Urinary bladder (tissue), 4 donors: ENCODE results near the gene PCSK9. TPM values are rescaled to one million over a fixed set of nuclear protein-coding genes. Genes with fewer than 3 reads are reported as not detected.

ENCODE experiments used
- DNase-seq: peaks from one replicate; pipeline ENCODE4 v3.0.0-alpha.2; 2015; ENCODE audit errors: extremely low spot score
- H3K27ac ChIP-seq: one replicate; pipeline ENCODE4 v1.5.1; 2013; ENCODE audit warnings: low read depth, mild to moderate bottlenecking, moderate library complexity
- H3K36me3 ChIP-seq: one replicate; pipeline ENCODE4 v1.6.1; 2013; ENCODE audit warnings: mild to moderate bottlenecking, moderate library complexity; ENCODE audit not compliant: insufficient read depth
- H3K4me1 ChIP-seq: one replicate; pipeline ENCODE4 v1.6.1; 2013; ENCODE audit warnings: mild to moderate bottlenecking, moderate library complexity; ENCODE audit not compliant: insufficient read depth
- H3K4me3 ChIP-seq: one replicate; pipeline ENCODE4 v1.5.1; 2013; ENCODE audit warnings: low read depth, low read length
- WGBS: extraction: QIAGEN DNeasy Blood & Tissue Kit; methylation state at CpG from one replicate; pipeline ENCODE4 v1.1.7; 2013; 5-methylcytosine and 5-hydroxymethylcytosine counted together
- polyA plus RNA-seq: library from polyadenylated mRNA; stranded (reverse); fragments of 200-250 nt; gene quantifications from one replicate; pipeline ENCODE4 v1.2.3, GENCODE V29; 2013
- total RNA-seq: library from RNA; depleted of rRNA; stranded (reverse); fragments of >200 nt; gene quantifications from one replicate; pipeline ENCODE4 v1.2.3, GENCODE V29; 2014
- donor health status: healthy with polysubstance abuse.
- donor health status: healthy.

The PCSK9 gene
- total and polyA plus RNA-seq, 2 donors: 0.09 to 2.9 TPM

- 63% methylated on average over 7 of the region's 7 CpGs for WGBS
- Histone ChIP-seq H3K4me1 (no peaks in the 10 kb centered on the region), H3K4me3 (no peak overlapping the region), H3K27ac (no peak overlapping the region), H3K36me3 (no peaks in the 10 kb centered on the region)
- no peak for DNase-seq
These were observed 14.1 kb downstream of the PCSK9 start for GRCh38 chr1:55053265-55053954.

- DNase-seq: no peak
- WGBS: 93% methylated on average over 5 of the region's 5 CpGs
- H3K36me3 ChIP-seq: no peaks in the 10 kb centered on the region
- no peaks in the 10 kb centered on the region for H3K4me1 ChIP-seq
- no peak overlapping the region for H3K27ac ChIP-seq
- H3K4me3 ChIP-seq: no peak overlapping the region
These were observed 15.0 kb downstream of the PCSK9 start for GRCh38 chr1:55054396-55054795.

- DNase-seq: no peak
- Histone ChIP-seq H3K36me3 (no peaks in the 10 kb centered on the region), H3K4me3 (no peak overlapping the region), H3K4me1 (no peaks in the 10 kb centered on the region), H3K27ac (no peak overlapping the region)
- WGBS: 76% methylated on average over 12 of the region's 12 CpGs
These were observed 15.9 kb downstream of the PCSK9 start for GRCh38 chr1:55055084-55055882.

GRCh38 chr1:55055951-55056631 lies 16.7 kb downstream of the PCSK9 start:
- Histone ChIP-seq H3K4me1 (no peaks in the 10 kb centered on the region), H3K27ac (no peak overlapping the region), H3K36me3 (no peaks in the 10 kb centered on the region), H3K4me3 (no peak overlapping the region)
- WGBS: 92% methylated on average over 42 of the region's 42 CpGs
- DNase-seq: no peak

GRCh38 chr1:55056632-55056992 lies 17.3 kb downstream of the PCSK9 start:
- no peak for DNase-seq
- H3K27ac ChIP-seq: no peak overlapping the region
- WGBS: 97% methylated on average over 20 of the region's 20 CpGs
- H3K4me1 ChIP-seq: no peaks in the 10 kb centered on the region
- no peak overlapping the region for H3K4me3 ChIP-seq
- H3K36me3 ChIP-seq: no peaks in the 10 kb centered on the region

DNA sequence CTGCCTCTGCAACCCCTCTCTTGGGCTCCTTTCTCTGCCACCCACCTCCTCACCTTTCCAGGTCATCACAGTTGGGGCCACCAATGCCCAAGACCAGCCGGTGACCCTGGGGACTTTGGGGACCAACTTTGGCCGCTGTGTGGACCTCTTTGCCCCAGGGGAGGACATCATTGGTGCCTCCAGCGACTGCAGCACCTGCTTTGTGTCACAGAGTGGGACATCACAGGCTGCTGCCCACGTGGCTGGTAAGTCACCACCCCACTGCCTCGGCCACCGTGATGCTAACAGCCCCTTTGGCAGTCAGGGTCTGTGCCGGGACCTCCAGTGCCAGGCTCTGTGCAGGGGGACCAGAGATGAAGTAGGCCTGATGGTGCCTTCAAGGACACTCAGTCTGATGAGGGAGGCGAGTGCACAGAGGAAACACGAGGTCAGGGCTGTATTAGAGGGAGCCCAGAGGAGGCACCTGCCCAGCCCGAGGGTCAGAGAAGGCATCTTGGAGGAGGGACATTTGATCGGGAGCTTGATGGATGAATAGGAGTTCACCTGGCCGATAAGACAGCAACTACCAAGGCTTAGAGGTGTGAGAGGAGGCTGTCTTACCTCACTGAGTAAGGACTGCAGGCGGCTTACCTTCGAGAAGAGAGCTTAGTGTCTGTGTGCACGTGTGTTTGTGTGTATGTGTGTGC lies 18.1 kb downstream of the PCSK9 start:
- H3K27ac ChIP-seq: no peak overlapping the region
- no peaks in the 10 kb centered on the region for H3K36me3 ChIP-seq
- no peak overlapping the region for H3K4me3 ChIP-seq
- no peak for DNase-seq
- no peaks in the 10 kb centered on the region for H3K4me1 ChIP-seq
- 94% methylated on average over 15 of the region's 15 CpGs for WGBS

DNA sequence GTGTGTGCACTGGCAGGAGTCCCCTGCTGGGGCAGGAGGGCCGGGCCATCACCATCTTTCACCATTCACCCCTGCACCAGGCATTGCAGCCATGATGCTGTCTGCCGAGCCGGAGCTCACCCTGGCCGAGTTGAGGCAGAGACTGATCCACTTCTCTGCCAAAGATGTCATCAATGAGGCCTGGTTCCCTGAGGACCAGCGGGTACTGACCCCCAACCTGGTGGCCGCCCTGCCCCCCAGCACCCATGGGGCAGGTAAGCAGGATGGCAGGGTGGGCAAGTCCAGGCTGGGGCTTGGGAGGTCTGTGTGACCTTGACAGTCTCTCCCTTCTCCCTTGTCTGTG lies 18.6 kb downstream of the PCSK9 start:
- no peak overlapping the region for H3K27ac ChIP-seq
- WGBS: 95% methylated on average over 6 of the region's 6 CpGs
- no peak for DNase-seq

GRCh38 chr1:55059302-55060132 lies 20.2 kb downstream of the PCSK9 start:
- 90% methylated on average over 14 of the region's 14 CpGs for WGBS
- no peaks in the 10 kb centered on the region for H3K36me3 ChIP-seq
- no peak for DNase-seq

More for the DNA sequence above, 18.6 kb downstream of the PCSK9 start:
- H3K36me3 ChIP-seq: no peaks in the 10 kb centered on the region
- no peak overlapping the region for H3K4me3 ChIP-seq
- H3K4me1 ChIP-seq: no peaks in the 10 kb centered on the region

DNA sequence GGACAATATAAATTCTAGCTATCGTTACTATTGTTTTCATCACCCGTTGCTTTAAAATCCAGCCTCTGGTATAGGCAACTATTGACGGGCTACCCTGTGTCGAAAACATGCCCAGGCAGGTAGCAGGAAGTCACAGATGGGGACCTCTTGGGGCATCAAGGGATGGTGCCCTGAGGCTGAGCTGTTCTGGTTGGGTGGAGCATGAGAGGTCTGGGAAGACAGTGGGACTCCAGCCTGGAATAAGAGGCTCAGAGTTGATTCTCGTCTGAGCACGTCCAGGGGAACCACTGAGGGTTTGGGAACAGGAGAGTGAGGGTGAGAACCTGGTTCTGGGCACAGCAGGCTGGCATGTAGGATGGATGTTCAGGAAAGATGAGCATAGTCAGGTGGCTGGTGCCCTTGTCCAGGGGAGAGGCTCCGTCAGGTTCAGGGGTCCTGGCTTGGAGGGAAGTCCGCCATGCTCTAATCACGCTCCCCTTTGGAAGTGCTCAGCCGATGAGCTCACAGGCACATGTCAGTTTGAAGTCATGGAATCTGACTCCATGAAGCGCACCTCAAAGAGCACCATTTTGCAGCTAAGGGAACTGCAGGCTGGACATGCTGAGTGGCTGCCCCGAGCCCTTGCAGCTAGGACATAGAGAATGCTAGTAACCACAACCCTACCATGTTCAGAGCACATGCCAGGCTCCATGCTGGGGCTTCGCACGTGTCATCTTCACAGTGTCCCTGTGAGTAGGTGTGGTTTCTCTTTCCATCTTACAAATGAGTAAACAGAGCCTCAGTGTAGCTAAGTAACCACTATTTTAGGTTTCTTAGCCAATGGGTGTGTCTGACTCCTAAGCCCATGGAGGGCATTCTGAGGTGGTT lies 21.0 kb downstream of the PCSK9 start:
- WGBS: 91% methylated on average over 14 of the region's 14 CpGs
- no peaks in the 10 kb centered on the region for H3K4me1 ChIP-seq
- no peak overlapping the region for H3K4me3 ChIP-seq
- H3K27ac ChIP-seq: no peak overlapping the region
- DNase-seq: no peak
- no peaks in the 10 kb centered on the region for H3K36me3 ChIP-seq

More at GRCh38 chr1:55059302-55060132, 20.2 kb downstream of the PCSK9 start:
- no peak overlapping the region for H3K4me3 ChIP-seq
- no peaks in the 10 kb centered on the region for H3K4me1 ChIP-seq
- no peak overlapping the region for H3K27ac ChIP-seq

GRCh38 chr1:55061000-55061705 lies 21.8 kb downstream of the PCSK9 start:
- no peak overlapping the region for H3K4me3 ChIP-seq
- DNase-seq: no peak

DNA sequence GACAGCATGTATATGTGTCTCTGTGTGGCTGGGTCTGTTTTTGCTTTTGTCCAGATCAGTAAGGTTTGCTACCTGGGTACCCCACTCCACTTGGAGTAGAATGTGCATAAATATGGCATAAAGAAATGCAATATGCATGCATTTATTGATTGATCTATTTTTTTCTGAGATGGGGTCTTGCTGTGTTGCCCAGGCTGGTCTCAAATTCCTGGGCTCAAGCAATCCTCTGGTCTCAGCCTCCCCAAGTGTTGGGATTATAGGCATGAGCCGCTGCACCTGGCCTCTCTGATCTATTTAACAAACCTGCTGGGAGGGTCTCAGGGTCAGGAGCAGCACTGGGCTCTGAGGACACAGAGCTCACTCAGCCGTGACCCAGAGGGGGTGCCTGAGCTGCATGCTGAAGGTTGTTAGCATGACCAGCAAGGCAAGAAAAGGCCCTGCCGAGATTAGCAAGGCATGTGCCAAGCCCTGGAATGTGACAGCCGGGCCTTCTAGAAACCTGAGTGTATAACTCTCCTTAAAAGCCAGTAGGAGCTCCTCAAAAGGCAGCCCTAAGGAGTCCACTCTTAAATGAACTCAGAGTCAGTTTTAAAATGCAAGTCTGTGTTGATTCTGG lies 22.5 kb downstream of the PCSK9 start:
- no peak for DNase-seq

More at GRCh38 chr1:55061000-55061705, 21.8 kb downstream of the PCSK9 start:
- no peaks in the 10 kb centered on the region for H3K36me3 ChIP-seq
- no peaks in the 10 kb centered on the region for H3K4me1 ChIP-seq
- 87% methylated on average over 13 of the region's 13 CpGs for WGBS
- no peak overlapping the region for H3K27ac ChIP-seq

More for the DNA sequence above, 22.5 kb downstream of the PCSK9 start:
- H3K4me1 ChIP-seq: no peaks in the 10 kb centered on the region
- H3K4me3 ChIP-seq: no peak overlapping the region
- no peaks in the 10 kb centered on the region for H3K36me3 ChIP-seq
- H3K27ac ChIP-seq: no peak overlapping the region
- WGBS: 70% methylated on average over 4 of the region's 4 CpGs
